WTC11 (cell line): ENCODE results near the gene OR51F2.

Experiments used
- CBFB ChIP-seq: sonication (generic); formaldehyde crosslinking; IDR thresholded peaks from 2 replicates; pipeline ENCODE4 v1.8.1; 2022; ENCODE audit warnings: mild to moderate bottlenecking, low read depth, missing genetic modification reagents
- MYBL2 ChIP-seq: sonication (generic); formaldehyde crosslinking; IDR thresholded peaks from 2 replicates; pipeline ENCODE4 v1.8.1; 2023; ENCODE audit warnings: mild to moderate bottlenecking, moderate library complexity, missing genetic modification reagents
- NFYB ChIP-seq: sonication (generic); formaldehyde crosslinking; conservative IDR thresholded peaks from 2 replicates; pipeline ENCODE4 v1.8.0; 2022; ENCODE audit warnings: low read depth, missing genetic modification reagents
- SP1 ChIP-seq: sonication (generic); formaldehyde crosslinking; conservative IDR thresholded peaks from 2 replicates; pipeline ENCODE4 v1.8.1; 2022; ENCODE audit warnings: missing genetic modification reagents
- ZNF671 ChIP-seq: fragments of 250-450 bp; sonication (Bioruptor Pico); IDR thresholded peaks from 2 replicates; pipeline ENCODE4 v1.8.0; 2021; ENCODE audit warnings: mild to moderate bottlenecking
- TF ChIP-seq, protein P1 (sequence below): fragments of 200-600 bp; IDR thresholded peaks from 2 replicates; pipeline ENCODE4 v1.8.0; 2022; ENCODE audit warnings: antibody characterized with exemption
- TF ChIP-seq, protein P2 (sequence below): sonication (generic); formaldehyde crosslinking; IDR thresholded peaks from 2 replicates; pipeline ENCODE4 v1.8.1; 2023; ENCODE audit warnings: mild to moderate bottlenecking, missing genetic modification reagents, moderate library complexity
- TF ChIP-seq, protein P3 (sequence below): sonication (generic); formaldehyde crosslinking; conservative IDR thresholded peaks from 2 replicates; pipeline ENCODE4 v1.8.1; 2023; ENCODE audit warnings: mild to moderate bottlenecking, low read depth, missing genetic modification reagents, moderate library complexity
- TF ChIP-seq, protein P4 (sequence below): sonication (generic); formaldehyde crosslinking; IDR thresholded peaks from 2 replicates; pipeline ENCODE4 v1.8.1; 2023; ENCODE audit warnings: mild to moderate bottlenecking, missing genetic modification reagents, borderline replicate concordance
- TF ChIP-seq, protein P5 (sequence below): sonication (generic); formaldehyde crosslinking; IDR thresholded peaks from 2 replicates; pipeline ENCODE4 v1.8.1; 2022; ENCODE audit warnings: missing genetic modification reagents, borderline replicate concordance
- TF ChIP-seq, protein P6 (sequence below): sonication (generic); formaldehyde crosslinking; IDR thresholded peaks from 2 replicates; pipeline ENCODE4 v1.8.1; 2022; ENCODE audit warnings: mild to moderate bottlenecking, moderate library complexity, missing genetic modification reagents
- TF ChIP-seq, protein P7 (sequence below): sonication (generic); formaldehyde crosslinking; IDR thresholded peaks from 2 replicates; pipeline ENCODE4 v1.8.0; 2023; ENCODE audit warnings: missing genetic modification reagents
- TF ChIP-seq, protein P8 (sequence below): sonication (generic); formaldehyde crosslinking; IDR thresholded peaks from 2 replicates; pipeline ENCODE4 v1.8.0; 2022; ENCODE audit warnings: missing genetic modification reagents

DNA sequence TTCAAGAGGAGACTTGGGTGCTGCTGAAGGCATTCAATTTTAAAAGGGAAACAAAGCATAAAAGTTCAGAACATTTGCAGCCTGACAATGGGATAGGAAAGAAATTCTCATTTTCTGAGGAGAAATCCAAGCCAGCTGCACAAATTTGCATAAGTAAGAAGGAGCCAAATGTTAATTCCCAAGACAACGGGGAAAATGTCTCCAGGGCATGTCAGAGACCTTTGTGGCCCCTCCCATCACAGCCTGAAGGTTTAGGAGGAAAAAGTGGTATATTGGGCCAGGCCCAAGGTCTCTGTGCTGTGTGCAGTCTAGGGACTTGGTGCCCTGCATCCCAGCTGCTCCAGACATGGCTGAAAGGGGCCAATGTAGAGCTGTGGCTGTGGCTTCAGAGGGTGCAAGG, 38.7 kb upstream of the OR51F2 start:
- no peak for TF ChIP-seq MYBL2
- TF ChIP-seq, protein P1, sequence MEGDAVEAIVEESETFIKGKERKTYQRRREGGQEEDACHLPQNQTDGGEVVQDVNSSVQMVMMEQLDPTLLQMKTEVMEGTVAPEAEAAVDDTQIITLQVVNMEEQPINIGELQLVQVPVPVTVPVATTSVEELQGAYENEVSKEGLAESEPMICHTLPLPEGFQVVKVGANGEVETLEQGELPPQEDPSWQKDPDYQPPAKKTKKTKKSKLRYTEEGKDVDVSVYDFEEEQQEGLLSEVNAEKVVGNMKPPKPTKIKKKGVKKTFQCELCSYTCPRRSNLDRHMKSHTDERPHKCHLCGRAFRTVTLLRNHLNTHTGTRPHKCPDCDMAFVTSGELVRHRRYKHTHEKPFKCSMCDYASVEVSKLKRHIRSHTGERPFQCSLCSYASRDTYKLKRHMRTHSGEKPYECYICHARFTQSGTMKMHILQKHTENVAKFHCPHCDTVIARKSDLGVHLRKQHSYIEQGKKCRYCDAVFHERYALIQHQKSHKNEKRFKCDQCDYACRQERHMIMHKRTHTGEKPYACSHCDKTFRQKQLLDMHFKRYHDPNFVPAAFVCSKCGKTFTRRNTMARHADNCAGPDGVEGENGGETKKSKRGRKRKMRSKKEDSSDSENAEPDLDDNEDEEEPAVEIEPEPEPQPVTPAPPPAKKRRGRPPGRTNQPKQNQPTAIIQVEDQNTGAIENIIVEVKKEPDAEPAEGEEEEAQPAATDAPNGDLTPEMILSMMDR = no peak
- TF ChIP-seq, protein P2, sequence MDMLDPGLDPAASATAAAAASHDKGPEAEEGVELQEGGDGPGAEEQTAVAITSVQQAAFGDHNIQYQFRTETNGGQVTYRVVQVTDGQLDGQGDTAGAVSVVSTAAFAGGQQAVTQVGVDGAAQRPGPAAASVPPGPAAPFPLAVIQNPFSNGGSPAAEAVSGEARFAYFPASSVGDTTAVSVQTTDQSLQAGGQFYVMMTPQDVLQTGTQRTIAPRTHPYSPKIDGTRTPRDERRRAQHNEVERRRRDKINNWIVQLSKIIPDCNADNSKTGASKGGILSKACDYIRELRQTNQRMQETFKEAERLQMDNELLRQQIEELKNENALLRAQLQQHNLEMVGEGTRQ (CRISPR knock-in tag) = no peak
- no peak for TF ChIP-seq CBFB (CRISPR knock-in tag)
- TF ChIP-seq, protein P3, sequence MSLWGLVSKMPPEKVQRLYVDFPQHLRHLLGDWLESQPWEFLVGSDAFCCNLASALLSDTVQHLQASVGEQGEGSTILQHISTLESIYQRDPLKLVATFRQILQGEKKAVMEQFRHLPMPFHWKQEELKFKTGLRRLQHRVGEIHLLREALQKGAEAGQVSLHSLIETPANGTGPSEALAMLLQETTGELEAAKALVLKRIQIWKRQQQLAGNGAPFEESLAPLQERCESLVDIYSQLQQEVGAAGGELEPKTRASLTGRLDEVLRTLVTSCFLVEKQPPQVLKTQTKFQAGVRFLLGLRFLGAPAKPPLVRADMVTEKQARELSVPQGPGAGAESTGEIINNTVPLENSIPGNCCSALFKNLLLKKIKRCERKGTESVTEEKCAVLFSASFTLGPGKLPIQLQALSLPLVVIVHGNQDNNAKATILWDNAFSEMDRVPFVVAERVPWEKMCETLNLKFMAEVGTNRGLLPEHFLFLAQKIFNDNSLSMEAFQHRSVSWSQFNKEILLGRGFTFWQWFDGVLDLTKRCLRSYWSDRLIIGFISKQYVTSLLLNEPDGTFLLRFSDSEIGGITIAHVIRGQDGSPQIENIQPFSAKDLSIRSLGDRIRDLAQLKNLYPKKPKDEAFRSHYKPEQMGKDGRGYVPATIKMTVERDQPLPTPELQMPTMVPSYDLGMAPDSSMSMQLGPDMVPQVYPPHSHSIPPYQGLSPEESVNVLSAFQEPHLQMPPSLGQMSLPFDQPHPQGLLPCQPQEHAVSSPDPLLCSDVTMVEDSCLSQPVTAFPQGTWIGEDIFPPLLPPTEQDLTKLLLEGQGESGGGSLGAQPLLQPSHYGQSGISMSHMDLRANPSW (CRISPR knock-in tag) = no peak
- TF ChIP-seq, protein P4, sequence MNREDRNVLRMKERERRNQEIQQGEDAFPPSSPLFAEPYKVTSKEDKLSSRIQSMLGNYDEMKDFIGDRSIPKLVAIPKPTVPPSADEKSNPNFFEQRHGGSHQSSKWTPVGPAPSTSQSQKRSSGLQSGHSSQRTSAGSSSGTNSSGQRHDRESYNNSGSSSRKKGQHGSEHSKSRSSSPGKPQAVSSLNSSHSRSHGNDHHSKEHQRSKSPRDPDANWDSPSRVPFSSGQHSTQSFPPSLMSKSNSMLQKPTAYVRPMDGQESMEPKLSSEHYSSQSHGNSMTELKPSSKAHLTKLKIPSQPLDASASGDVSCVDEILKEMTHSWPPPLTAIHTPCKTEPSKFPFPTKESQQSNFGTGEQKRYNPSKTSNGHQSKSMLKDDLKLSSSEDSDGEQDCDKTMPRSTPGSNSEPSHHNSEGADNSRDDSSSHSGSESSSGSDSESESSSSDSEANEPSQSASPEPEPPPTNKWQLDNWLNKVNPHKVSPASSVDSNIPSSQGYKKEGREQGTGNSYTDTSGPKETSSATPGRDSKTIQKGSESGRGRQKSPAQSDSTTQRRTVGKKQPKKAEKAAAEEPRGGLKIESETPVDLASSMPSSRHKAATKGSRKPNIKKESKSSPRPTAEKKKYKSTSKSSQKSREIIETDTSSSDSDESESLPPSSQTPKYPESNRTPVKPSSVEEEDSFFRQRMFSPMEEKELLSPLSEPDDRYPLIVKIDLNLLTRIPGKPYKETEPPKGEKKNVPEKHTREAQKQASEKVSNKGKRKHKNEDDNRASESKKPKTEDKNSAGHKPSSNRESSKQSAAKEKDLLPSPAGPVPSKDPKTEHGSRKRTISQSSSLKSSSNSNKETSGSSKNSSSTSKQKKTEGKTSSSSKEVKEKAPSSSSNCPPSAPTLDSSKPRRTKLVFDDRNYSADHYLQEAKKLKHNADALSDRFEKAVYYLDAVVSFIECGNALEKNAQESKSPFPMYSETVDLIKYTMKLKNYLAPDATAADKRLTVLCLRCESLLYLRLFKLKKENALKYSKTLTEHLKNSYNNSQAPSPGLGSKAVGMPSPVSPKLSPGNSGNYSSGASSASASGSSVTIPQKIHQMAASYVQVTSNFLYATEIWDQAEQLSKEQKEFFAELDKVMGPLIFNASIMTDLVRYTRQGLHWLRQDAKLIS (CRISPR knock-in tag) = no peak
- no peak for TF ChIP-seq NFYB (CRISPR knock-in tag)
- TF ChIP-seq SP1 (CRISPR knock-in tag) = no peak
- TF ChIP-seq, protein P5, sequence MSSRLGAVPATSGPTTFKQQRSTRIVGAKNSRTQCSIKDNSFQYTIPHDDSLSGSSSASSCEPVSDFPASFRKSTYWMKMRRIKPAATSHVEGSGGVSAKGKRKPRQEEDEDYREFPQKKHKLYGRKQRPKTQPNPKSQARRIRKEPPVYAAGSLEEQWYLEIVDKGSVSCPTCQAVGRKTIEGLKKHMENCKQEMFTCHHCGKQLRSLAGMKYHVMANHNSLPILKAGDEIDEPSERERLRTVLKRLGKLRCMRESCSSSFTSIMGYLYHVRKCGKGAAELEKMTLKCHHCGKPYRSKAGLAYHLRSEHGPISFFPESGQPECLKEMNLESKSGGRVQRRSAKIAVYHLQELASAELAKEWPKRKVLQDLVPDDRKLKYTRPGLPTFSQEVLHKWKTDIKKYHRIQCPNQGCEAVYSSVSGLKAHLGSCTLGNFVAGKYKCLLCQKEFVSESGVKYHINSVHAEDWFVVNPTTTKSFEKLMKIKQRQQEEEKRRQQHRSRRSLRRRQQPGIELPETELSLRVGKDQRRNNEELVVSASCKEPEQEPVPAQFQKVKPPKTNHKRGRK (CRISPR knock-in tag) = no peak
- TF ChIP-seq, protein P6, sequence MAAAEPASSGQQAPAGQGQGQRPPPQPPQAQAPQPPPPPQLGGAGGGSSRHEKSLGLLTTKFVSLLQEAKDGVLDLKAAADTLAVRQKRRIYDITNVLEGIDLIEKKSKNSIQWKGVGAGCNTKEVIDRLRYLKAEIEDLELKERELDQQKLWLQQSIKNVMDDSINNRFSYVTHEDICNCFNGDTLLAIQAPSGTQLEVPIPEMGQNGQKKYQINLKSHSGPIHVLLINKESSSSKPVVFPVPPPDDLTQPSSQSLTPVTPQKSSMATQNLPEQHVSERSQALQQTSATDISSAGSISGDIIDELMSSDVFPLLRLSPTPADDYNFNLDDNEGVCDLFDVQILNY (CRISPR knock-in tag) = no peak
- no peak for TF ChIP-seq ZNF671
- TF ChIP-seq, protein P7, sequence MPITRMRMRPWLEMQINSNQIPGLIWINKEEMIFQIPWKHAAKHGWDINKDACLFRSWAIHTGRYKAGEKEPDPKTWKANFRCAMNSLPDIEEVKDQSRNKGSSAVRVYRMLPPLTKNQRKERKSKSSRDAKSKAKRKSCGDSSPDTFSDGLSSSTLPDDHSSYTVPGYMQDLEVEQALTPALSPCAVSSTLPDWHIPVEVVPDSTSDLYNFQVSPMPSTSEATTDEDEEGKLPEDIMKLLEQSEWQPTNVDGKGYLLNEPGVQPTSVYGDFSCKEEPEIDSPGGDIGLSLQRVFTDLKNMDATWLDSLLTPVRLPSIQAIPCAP (CRISPR knock-in tag) = no peak
- TF ChIP-seq, protein P8, sequence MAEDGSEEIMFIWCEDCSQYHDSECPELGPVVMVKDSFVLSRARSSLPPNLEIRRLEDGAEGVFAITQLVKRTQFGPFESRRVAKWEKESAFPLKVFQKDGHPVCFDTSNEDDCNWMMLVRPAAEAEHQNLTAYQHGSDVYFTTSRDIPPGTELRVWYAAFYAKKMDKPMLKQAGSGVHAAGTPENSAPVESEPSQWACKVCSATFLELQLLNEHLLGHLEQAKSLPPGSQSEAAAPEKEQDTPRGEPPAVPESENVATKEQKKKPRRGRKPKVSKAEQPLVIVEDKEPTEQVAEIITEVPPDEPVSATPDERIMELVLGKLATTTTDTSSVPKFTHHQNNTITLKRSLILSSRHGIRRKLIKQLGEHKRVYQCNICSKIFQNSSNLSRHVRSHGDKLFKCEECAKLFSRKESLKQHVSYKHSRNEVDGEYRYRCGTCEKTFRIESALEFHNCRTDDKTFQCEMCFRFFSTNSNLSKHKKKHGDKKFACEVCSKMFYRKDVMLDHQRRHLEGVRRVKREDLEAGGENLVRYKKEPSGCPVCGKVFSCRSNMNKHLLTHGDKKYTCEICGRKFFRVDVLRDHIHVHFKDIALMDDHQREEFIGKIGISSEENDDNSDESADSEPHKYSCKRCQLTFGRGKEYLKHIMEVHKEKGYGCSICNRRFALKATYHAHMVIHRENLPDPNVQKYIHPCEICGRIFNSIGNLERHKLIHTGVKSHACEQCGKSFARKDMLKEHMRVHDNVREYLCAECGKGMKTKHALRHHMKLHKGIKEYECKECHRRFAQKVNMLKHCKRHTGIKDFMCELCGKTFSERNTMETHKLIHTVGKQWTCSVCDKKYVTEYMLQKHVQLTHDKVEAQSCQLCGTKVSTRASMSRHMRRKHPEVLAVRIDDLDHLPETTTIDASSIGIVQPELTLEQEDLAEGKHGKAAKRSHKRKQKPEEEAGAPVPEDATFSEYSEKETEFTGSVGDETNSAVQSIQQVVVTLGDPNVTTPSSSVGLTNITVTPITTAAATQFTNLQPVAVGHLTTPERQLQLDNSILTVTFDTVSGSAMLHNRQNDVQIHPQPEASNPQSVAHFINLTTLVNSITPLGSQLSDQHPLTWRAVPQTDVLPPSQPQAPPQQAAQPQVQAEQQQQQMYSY (CRISPR knock-in tag) = no peak
